ENCODE measurements around the gene PRKAR1B.

The PRKAR1B gene

DNA sequence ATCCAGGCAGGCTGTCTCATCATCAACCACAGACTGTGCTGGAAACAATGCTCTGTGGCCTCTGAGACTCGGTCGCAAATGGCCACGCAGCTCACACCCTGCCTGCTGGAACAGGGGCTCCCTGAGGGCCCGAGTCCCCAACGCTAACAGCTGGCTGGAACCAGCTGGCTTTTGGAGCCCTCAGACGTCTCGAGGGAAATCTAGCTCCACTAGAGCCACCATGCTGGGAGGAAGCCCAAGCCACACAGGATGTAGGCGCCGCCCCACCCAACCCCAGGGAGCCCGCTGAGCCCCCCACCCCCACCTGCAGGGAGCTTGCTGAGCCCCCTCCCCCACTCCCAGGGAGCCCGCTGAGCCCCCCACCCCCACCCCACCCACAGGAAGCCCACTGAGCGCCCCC lies 186.1 kb downstream of the PRKAR1B start:
- H3K27ac Mint-ChIP-seq = peak overlapping the region in 1 of 2 donors; percentile 34
- DNase-seq = no peak
- peaks cover 19% of the 10 kb centered on the region for H3K4me1 Mint-ChIP-seq
- no peak overlapping the region for H3K4me3 Mint-ChIP-seq
- no peaks in the 10 kb centered on the region for H3K27me3 Mint-ChIP-seq
- H3K9me3 Mint-ChIP-seq = peaks cover 6 to 15% of the 10 kb centered on the region in 2 donors
- ATAC-seq = no peak

DNA sequence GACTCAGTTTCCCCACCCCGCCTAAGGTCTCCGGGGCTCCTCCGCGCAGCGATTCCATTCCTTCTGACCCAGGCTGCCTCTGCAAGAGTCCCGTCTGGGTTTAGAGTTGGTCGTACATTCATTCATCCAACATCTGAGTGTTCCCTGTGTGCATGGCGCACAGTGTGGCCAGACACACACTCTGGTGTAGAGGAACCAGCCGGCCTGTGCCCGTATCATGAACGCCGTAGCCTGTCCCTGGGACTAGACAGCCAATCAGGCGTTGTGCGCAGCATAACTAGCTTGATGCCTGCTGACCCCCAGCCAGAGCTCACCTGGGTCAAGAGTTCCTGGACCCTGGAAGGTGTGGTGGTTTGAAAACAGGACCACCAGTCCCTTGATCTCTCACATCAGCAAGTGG lies 186.5 kb downstream of the PRKAR1B start:
- no peaks in the 10 kb centered on the region for H3K27me3 Mint-ChIP-seq
- H3K9me3 Mint-ChIP-seq = peaks cover 5 to 13% of the 10 kb centered on the region in 2 donors
- no peak for ATAC-seq
- DNase-seq = no peak
- H3K4me1 Mint-ChIP-seq = peaks cover 19% of the 10 kb centered on the region
- no peak overlapping the region for H3K4me3 Mint-ChIP-seq
- H3K27ac Mint-ChIP-seq = peak overlapping the region in 1 of 2 donors; percentile 34

DNA sequence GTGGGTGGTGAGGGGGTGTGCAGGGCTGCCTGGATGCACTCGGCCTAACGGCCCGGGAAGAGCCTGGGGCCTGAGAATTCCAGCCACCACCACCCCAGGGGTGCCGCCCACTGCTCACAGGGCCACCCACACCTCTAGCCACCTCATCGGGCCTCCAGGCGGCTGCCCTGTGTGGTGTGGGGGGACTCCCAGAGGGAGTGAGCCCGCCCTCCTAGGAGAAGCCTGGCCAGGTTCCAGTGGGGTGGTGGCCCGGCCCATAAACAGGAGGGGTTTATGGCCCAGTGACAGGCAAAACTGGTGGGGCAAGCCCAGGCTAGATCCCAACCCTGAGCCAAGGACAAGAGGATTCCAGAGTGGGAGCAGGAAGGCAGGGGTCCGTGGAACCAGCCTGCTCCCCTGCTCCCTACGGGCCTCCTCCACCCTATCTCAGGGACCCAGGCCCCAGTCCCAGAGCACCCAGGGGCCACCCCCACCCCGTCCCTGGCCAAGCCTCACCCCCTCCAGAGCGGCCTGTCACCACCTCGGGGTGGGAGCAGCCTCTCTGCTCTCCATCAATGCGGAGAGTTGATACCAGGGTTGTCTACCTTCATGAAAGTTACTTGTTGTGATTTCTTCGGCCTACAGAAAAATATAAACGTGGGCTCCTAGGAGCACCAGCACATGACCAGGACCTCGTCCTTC lies 187.2 kb downstream of the PRKAR1B start:
- no peak for DNase-seq
- Mint-ChIP-seq H3K4me3 (no peak overlapping the region), H3K9me3 (peaks cover 0 to 8% of the 10 kb centered on the region in 2 donors), H3K27ac (no peak overlapping the region), H3K27me3 (no peaks in the 10 kb centered on the region), H3K4me1 (peaks cover 19% of the 10 kb centered on the region)
- peak; percentile 13 for ATAC-seq

DNA sequence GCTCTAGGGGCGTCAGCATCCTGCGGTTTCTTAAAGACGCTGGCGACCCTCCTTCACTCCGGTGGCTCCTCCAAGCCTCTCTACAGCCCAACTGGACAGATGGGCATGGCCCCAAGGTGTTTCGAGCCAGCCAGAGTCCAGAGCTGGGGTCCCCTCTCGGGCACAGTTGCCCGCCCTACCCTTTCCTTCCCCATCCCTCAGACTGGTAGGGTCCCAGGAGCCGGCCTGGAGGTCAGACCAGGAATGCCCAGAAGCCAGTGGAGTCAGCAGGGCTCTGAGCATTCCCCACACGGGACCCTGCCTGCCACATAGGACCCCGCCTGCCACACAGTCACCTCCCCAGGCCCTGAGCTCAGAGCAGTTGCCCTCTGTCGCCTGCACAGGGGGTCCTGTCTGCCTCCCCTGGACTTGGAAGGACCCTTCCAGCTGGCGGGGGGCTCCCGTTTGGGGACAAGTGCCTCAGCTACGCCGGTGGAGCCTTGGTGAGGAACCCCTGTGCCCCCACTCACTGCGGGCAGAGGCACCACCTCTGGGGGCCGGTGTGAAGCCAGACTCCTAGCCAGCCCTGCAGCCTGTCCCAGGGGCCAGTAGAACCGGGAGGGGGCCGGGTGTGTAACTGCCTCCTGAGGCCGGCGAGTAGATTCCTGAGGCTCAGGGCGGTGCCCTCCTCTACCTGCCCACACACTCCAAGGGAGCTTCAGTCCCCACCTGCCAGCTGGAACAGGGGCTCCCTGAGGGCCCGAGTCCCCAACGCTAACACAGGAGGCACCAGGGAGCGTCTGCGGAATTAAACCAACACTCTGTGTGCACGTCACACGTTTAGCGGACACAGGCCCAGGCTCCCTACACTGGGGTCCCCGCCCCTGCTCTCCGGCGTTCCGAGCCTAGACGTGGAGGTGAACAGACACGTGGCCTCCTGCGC lies 188.1 kb downstream of the PRKAR1B start:
- Mint-ChIP-seq H3K4me3 (no peak overlapping the region), H3K9me3 (peaks cover 0 to 8% of the 10 kb centered on the region in 2 donors), H3K27me3 (no peaks in the 10 kb centered on the region), H3K27ac (peak overlapping the region; percentile 72 to 80), H3K4me1 (peaks cover 15% of the 10 kb centered on the region)
- DNase-seq = no peak
- peak; percentile 7 for ATAC-seq

DNA sequence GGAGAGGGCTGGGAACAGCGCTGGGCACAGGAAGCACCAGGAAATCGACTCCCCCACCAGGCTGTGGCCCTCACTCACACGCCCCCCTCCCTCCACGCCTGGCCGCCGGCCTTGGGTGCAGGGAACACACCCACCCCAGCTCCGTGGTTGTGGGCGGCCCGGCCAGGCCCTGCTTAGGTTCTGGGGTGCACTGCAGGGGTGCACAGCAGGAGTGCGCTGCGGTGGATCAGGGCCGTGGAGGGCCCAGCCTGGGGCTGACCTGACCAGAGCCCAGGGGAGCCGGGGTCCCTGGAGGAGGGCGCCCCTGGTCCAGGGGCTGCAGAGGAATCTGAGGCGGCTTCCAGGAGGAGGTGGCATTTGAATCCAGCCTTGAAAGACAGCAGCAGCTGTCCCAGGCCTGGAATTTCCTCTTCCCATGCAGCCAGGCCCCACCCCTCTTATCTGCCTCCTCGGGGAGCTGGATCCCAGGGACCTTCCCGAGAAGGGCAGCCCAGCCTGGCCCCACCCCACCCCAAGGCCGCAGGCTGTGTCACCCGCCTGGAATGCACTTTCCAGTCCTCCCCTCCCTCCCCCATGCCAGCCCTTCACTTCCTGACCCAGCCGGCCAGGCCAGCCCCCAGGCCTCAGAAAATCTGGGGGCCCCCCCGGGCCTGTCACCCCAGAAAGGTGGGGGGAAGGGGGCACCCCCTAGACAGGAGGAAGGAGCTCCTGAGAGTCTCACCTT lies 189.0 kb downstream of the PRKAR1B start:
- H3K9me3 Mint-ChIP-seq = peaks cover 0 to 8% of the 10 kb centered on the region in 2 donors
- H3K27me3 Mint-ChIP-seq = no peaks in the 10 kb centered on the region
- peaks cover 15% of the 10 kb centered on the region for H3K4me1 Mint-ChIP-seq
- H3K27ac Mint-ChIP-seq = no peak overlapping the region
- ATAC-seq (peak; percentile 38), DNase-seq (no peak)
- no peak overlapping the region for H3K4me3 Mint-ChIP-seq

DNA sequence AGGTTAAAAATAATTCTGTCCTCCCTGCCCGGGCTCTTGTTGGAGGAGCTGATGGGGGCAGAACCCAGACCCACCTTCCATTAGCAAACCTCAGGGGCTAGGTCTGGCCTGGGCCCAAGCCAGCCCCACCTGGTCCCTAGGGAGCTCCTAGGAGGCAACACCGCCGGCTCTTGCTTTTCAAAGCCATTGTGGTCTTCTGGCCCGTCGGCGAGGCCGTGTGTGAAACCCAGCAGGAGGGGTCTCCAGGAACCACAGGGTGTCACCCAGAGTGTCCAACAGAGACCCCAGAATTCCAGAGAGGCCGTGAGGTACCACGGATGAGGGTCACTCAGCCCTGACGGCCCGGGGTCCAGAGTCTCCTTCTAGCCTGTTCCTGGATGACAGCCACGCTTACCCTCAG lies 190.8 kb downstream of the PRKAR1B start:
- no peaks in the 10 kb centered on the region for H3K27me3 Mint-ChIP-seq
- ATAC-seq (no peak), DNase-seq (no peak)
- H3K4me1 Mint-ChIP-seq = peaks cover 19% of the 10 kb centered on the region
- H3K9me3 Mint-ChIP-seq = peaks cover 0 to 8% of the 10 kb centered on the region in 2 donors
- H3K27ac Mint-ChIP-seq = no peak overlapping the region
- H3K4me3 Mint-ChIP-seq = no peak overlapping the region

DNA sequence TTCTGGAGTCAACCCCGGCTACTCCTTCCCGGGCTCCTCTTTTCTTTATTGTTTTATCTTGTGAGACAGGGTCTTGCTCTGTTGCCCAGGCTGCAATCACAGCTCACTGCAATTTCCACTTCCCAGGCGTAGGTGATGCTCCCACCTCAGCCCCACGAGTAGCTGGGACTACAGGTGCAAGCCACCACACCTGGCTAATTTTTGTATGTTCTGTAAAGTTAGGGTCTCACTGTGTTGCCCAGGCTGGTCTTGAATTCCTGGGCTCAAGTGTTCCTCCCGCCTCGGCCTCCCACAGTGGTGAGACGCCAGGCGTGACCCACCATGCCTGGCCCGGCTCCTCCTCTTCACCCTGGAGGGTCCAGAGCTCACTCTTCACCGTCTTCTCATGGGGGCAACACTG lies 192.1 kb downstream of the PRKAR1B start:
- Mint-ChIP-seq H3K27me3 (peaks cover 6% of the 10 kb centered on the region), H3K4me1 (peaks cover 17% of the 10 kb centered on the region), H3K4me3 (no peak overlapping the region), H3K9me3 (no peaks in the 10 kb centered on the region), H3K27ac (no peak overlapping the region)
- no peak for ATAC-seq
- no peak for DNase-seq

DNA sequence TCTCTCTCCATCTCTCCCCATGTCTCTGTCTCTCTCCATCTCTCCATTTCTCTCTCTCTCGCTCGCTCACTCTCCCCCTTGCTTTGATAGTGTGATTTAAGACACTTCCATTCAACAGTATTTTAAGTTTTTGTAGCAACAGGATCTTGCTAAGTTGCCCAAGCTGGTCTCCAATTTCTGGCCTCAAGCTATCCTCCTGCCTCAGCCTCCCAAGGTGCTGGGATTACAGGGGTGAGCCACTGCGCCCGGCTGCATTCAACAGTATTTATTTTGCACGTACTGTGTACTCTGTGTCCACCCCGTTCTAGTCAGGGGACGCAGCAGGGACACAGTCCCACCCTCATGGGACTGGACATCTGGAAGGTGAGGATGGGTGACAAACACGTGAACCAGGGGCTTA lies 193.0 kb downstream of the PRKAR1B start:
- ATAC-seq (no peak), DNase-seq (no peak)
- Mint-ChIP-seq H3K27ac (no peak overlapping the region), H3K27me3 (peaks cover 7% of the 10 kb centered on the region), H3K9me3 (no peaks in the 10 kb centered on the region), H3K4me3 (no peak overlapping the region), H3K4me1 (peaks cover 17% of the 10 kb centered on the region)

DNA sequence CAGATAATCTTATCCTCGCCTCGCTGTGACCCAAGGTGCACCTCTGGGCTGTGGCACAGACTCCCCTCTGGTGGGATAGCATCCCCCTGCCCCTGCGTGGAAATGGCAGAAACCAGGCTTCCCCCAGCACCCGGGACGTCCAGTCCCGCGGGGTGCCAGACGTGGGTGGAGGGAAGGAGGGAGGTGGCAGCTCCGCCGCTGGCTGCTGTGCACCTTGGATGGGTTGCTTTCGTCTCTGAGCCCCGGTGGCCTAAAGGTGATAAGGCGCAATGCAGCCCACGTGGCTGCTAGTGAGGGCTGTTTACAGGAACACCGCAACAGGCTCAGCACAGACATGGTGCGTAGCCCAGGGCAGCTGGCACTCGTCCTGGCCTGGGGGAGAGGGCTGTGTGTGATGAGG lies 193.8 kb downstream of the PRKAR1B start:
- no peak for DNase-seq
- peaks cover 7% of the 10 kb centered on the region for H3K27me3 Mint-ChIP-seq
- no peak overlapping the region for H3K27ac Mint-ChIP-seq
- H3K9me3 Mint-ChIP-seq = no peaks in the 10 kb centered on the region
- H3K4me3 Mint-ChIP-seq = no peak overlapping the region
- no peak for ATAC-seq
- H3K4me1 Mint-ChIP-seq = peaks cover 17% of the 10 kb centered on the region

DNA sequence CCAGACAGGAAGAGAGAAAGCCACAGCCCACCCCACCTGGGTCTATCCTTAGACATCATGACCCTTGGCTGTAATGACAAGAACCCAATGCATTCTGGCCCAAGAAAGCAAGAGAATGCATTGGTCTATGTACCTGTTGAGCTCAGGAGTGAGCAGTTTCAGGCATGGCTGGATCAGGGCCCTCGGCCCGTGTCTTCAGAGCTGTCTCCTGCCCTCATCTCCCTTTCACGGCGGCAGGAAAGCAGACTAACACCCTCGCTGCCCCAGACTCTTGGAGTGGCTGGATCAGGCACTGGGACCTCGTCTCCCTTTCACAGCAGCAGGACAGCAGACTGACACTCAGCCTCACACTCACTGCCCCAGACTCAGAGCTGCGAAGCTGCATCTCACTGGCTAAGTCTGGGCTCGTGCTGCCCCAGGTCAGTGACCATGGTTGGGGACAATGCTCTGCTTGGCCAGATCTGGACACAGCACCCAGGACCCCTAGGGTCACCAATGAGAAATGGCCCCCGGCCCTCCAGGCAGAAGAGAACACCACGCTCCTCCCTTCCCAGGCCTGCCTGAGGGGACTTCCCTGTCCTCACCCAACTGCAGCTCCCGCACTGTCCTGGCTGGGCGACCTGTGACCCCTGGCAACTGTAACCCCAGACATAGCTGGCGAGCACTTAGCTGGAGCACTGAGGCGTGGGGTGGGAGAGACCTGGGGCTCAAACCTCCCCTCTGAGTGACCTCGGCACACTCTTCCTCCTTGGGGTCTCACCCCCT lies 194.5 kb downstream of the PRKAR1B start:
- Mint-ChIP-seq H3K27me3 (peaks cover 7% of the 10 kb centered on the region), H3K27ac (no peak overlapping the region), H3K9me3 (no peaks in the 10 kb centered on the region), H3K4me3 (no peak overlapping the region), H3K4me1 (peaks cover 17% of the 10 kb centered on the region)
- ATAC-seq = peak; percentile 29
- no peak for DNase-seq

DNA sequence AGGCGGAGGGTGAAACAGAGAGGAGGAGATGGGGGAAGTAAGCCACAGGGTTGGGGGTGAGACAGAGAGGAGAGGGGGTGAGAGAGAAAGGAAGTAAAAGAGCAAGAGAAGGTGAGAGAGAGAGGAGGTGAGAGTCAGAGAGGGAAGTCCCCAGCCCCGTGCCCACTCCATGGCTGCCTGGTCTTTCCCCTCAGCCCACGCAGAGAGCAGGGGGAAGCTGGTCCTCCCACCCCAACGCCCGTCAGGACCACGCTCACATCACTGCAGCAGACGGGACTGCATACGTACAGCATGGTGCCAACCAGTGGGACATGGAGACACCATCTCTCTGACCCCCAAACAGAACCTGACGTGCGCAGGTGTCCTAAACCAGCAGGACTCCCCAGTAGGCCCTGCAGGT lies 195.3 kb downstream of the PRKAR1B start:
- ATAC-seq = peak; percentile 60
- peaks cover 7% of the 10 kb centered on the region for H3K27me3 Mint-ChIP-seq

DNA sequence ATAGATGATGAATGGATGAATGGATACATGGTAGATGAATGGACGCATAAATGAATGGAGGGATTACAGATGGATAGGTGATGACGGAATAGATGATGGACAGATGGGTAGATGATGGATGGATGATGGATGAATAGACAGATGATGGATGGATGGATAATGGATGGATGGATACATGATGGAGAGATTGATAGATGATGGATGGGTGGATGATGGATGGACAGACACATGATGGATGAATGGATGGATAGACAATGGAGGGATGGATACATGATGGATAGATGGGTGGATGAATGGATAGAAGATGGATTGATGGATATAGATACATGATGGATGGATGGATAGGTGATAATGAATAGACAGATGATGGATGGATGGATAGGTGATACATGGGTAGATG lies 198.6 kb downstream of the PRKAR1B start:
- ATAC-seq (no peak), DNase-seq (no peak)
- H3K27me3 Mint-ChIP-seq = peaks cover 20% of the 10 kb centered on the region
- peaks cover 19% of the 10 kb centered on the region for H3K4me1 Mint-ChIP-seq
- H3K4me3 Mint-ChIP-seq = no peak overlapping the region
- H3K9me3 Mint-ChIP-seq = no peaks in the 10 kb centered on the region
- H3K27ac Mint-ChIP-seq = no peak overlapping the region

More for the DNA sequence above, 195.3 kb downstream of the PRKAR1B start:
- DNase-seq = no peak
- Mint-ChIP-seq H3K4me1 (peaks cover 17% of the 10 kb centered on the region), H3K4me3 (peak overlapping the region in 1 of 2 donors; percentile 43), H3K27ac (peak overlapping the region; percentile 20 to 72), H3K9me3 (no peaks in the 10 kb centered on the region)

DNA sequence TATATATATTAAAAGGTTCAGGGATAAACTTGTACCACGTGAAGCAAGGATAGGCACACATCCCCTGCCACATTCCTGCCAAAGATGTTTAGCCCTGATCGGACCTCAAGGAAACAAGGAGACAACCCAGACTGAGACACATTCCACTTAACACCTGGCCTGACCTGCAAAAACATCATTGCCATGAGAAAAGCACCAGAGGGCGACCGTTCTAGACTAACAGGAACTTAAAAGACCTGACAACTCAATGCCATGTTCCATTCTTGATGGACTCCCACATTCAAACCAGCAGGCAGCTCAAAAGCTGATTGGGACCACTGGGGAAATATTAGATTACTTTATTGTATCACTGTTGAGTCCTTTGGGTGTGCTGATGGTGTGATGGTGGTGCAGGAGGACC lies 199.4 kb downstream of the PRKAR1B start:
- Mint-ChIP-seq H3K27me3 (peaks cover 26% of the 10 kb centered on the region), H3K9me3 (no peaks in the 10 kb centered on the region), H3K4me1 (peaks cover 23% of the 10 kb centered on the region), H3K4me3 (no peak overlapping the region), H3K27ac (no peak overlapping the region)
- no peak for ATAC-seq
- DNase-seq = no peak

DNA sequence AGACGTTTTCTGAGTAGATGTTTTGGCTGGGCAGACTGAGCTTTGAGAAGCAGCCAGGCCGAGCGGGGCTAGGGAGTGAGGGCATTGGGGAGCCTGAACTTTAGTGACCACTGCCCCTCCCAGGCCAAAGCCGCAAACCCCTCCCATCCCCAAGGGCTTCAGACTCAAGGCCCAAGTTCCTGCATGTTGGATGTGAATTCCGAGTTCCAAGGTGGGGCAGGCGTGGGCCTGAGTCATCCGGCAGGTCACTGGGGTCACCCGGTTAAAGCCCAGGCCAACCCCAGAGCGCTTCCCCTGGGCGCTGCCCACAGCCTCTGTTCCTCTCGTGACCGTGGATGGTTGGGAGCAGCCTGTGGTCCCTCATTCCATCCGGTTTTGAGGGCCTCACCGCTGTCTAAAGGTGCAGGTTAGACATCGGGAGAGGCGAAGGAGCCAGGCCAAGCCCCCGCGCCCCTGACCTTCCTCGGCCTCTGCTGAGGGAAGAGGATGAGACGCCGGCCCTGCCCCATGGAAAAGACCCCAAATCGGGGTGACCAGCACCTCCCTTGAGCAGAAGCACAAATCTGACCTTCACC lies 200.5 kb downstream of the PRKAR1B start:
- no peak overlapping the region for H3K27ac Mint-ChIP-seq
- H3K4me1 Mint-ChIP-seq = peaks cover 23% of the 10 kb centered on the region
- H3K27me3 Mint-ChIP-seq = peaks cover 35% of the 10 kb centered on the region
- no peaks in the 10 kb centered on the region for H3K9me3 Mint-ChIP-seq
- DNase-seq (no peak), ATAC-seq (no peak)
- H3K4me3 Mint-ChIP-seq = no peak overlapping the region

DNA sequence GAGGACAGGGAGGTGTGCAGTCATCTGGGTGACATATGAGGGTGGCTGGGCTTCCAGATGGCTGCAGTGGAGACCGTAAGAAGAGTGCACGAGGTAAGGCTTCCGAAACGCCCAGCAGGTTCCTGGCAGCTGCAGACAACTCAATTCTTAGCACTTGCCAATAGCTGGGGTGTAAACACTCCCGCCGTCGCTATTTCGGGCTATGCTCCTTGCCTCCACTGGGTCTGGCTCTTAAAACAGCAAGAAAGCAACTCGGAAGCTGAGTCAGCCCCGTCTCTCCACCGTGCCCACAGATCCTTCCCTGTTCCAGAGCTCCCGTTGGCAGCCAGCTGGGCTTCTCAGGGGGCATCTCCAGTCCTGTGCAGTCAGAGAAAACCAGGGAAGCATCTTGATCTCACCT lies 201.3 kb downstream of the PRKAR1B start:
- ATAC-seq = no peak

More for the DNA sequence above, 201.3 kb downstream of the PRKAR1B start:
- Mint-ChIP-seq H3K27ac (no peak overlapping the region), H3K27me3 (peaks cover 43% of the 10 kb centered on the region), H3K9me3 (no peaks in the 10 kb centered on the region), H3K4me1 (peaks cover 25% of the 10 kb centered on the region), H3K4me3 (no peak overlapping the region)
- DNase-seq = no peak

All from stimulated activated naive CD8-positive, alpha-beta T cell treated with anti-CD3 and anti-CD28 coated beads, Interleukin-15, amount 100 ng/mL, for 72 hours (primary cell).